GOT3 (cell line): ENCODE measurements around the gene PTS.
"Not testable (repeated sequence)": the region's sequence is repeated elsewhere in the genome, so short reads cannot be mapped to it uniquely, and the experiment has no call there.

ENCODE experiments used
- DNase-seq: peaks from one replicate; lab custom pipeline; 2025; ENCODE audit warnings: mixed read lengths; lab: John Stamatoyannopoulos, UW

PTS gene

GRCh38 chr11:112226062-112226830, at the start of gene PTS:
Gene PTS (plus strand): TSS chr11:112226428. CDS start chr11:112226444, 16 bp downstream.
- peak; percentile 36 for DNase-seq

DNA sequence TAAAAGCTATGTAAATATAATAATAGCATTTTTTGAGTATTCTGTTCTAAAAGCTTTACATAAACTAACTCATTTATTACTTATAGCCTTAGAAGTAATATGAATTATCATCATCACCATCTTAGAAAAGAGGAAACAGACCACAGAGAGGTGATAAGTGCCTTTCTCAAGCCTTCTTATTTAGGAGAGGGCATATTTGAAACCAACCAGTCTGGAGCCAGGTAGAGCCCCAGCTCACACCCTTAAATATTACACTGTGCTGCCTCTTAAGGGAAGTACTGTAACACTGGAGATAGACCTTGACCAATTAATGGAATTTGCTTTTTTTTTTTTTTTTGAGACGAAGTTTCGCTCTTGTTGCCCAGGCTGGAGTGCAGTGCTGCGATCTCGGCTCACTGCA, 48.6 kb upstream of the PTS start:
- no peak for DNase-seq

GRCh38 chr11:112178428-112178827, 47.8 kb upstream of the PTS start:
- DNase-seq, result no peak

GRCh38 chr11:112178936-112179335, 47.3 kb upstream of the PTS start:
- no peak for DNase-seq

GRCh38 chr11:112179601-112180000, 46.6 kb upstream of the PTS start:
- DNase-seq, result no peak

DNA sequence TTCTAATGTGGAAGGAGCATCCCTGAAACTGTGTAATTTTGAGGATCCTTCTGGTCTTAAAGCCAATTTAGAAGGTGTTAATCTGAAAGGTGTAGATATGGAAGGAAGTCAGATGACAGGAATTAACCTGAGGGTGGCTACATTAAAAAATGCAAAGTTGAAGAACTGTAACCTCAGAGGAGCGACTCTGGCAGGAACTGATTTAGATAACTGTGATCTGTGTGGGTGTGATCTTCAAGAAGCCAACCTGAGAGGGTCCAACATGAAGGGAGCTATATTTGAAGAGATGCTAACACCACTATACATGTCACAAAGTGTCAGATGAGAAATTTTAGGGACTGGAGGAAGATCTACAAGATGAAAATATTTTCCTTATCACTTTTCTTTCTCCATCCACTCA, 43.4 kb upstream of the PTS start:
- DNase-seq, result no peak

DNA sequence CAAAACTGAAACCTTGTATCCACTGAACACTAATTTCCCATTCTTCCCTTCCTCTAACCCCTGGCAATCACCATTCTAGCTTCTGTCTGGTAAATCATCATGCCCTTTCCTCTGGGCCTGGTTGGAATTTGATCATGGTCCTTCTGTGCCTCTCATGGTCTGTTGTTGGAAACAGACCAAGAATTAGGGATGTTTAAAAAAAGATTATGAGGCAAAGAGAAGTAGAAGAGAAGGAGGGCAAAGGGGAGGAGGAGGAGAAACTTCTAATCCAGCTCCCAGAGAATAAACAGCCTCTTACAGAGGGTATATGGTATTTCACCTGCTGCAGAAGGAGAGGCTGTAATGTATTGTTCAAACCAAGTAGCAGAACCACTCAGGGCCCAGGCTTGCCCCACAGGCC, 40.3 kb upstream of the PTS start:
- DNase-seq, result no peak

GRCh38 chr11:112186304-112186703, 39.9 kb upstream of the PTS start:
- DNase-seq, result no peak

GRCh38 chr11:112195113-112195512, 31.1 kb upstream of the PTS start:
- peak; percentile 5 for DNase-seq

- no peak for DNase-seq
These were observed 30.3 kb upstream of the PTS start for GRCh38 chr11:112195951-112196351.

DNA sequence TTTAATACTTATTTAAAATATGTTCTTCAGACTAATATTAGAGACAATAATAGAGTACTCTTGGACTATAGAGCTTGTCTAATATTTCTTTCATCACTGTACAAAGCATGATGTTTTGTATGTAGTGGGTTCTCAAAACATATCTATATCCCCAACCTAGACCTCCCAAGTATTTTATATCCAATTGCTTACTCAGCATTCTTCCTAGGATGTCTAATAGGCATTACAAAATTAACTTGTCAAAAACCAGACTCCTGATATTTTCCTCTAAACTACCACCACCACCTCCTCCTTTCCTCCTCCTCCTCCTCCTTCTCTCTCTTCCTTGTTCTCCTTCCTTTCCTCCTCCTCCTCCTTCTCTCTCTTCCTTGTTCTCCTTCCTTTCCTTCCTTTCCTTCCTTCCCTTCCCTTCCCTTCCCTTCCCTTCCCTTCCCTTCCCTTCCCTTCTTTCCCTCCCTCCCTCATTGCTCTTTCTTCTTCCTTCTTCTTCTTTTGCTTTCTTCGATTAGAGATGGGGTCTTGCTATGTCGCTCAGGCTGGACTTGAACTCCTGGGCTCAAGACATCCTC, 29.6 kb upstream of the PTS start:
- no peak for DNase-seq

GRCh38 chr11:112199101-112199500, 27.1 kb upstream of the PTS start:
- not testable (repeated sequence) for DNase-seq

GRCh38 chr11:112200252-112200651, 26.0 kb upstream of the PTS start:
- no peak for DNase-seq

- DNase-seq, result no peak
These were observed 20.2 kb upstream of the PTS start for GRCh38 chr11:112206071-112206470.

GRCh38 chr11:112210890-112211289, 15.3 kb upstream of the PTS start:
- DNase-seq, result no peak

GRCh38 chr11:112211536-112211935, 14.7 kb upstream of the PTS start:
- DNase-seq, result no peak

- no peak for DNase-seq
These were observed 13.9 kb upstream of the PTS start for GRCh38 chr11:112212290-112212689.

DNA sequence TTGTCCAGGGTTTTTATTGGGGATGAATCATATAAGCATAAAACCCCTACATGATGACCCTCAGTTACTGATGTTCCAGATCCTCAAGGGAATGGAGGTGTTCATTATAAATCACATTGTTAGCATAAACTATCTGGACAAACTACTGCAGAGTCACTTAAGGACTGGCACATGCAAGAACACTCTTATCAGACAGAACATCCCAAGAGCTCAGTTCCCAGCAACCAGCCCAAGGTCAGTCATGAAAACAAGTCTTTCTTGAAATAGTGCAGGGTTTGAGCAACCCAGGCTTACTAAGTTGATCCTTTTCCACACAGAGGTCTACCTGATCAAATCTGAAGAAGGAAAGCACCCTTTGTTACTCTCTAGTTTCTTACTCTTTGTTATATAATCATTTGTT, 13.5 kb upstream of the PTS start:
- no peak for DNase-seq

- no peak for DNase-seq
These were observed 12.5 kb upstream of the PTS start for GRCh38 chr11:112213753-112214152.

GRCh38 chr11:112215621-112216020, 10.6 kb upstream of the PTS start:
- no peak for DNase-seq

- DNase-seq, result no peak
These were observed 9.6 kb upstream of the PTS start for GRCh38 chr11:112216561-112217105.

DNA sequence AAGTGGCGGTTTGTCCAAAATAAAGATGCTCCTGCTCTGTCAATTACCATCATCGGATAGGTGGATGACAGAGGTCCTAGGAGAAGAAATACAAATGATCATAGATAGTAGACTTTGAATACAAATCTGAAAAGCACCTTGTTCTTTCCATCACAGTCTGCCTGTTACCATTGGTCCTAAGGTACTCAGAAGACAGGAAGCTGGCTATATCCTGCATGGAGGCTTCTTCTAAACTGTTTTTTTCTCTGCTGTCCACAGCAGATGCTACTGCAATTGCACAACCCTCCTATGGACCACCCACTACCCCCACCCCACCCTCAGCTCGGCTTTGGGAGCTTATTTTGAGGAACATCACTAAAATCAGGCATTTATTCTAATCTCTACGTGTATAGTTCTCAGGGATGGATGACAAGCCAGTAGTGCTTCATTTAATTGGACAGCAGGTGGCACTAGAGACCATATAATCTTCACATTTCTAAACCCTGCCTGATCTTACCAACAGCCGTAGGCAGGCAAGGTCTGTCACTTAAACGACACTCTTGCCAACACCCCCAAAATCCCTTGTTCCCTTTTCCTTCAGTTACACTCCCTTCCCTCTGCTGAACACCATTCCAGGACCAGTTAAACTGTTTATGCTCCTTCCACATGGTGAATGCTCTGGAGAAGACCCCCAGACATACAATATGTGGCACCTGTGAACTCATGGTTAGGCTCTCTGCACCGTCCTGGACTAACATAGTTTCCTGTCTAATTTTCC, 6.6 kb upstream of the PTS start:
- DNase-seq, result no peak
